ENCODE results near the gene KANTR. TPM values are rescaled to one million over a fixed set of nuclear protein-coding genes. Genes with fewer than 3 reads are reported as not detected.

Gene KANTR
- total and polyA plus RNA-seq, 9 of the 15 experiments (the other 6 are each of a cell fraction or from before 2014, with no cell fraction given), result 1.0 to 5.7 (median 3.4) TPM

GRCh38 chrX:53116101-53116500 lies 22.2 kb downstream of the KANTR start:
- WGBS (ENCODE audit: insufficient coverage, low coverage, missing lambda C conversion rate), result 38% methylated on average over 3 of the region's 3 CpGs
- CTCF ChIA-PET (ENCODE audit: low intra/inter-chr PET ratio), result no interaction called here
- Histone ChIP-seq H3K36me3 (ENCODE audit: control insufficient read depth, insufficient read depth, low read length) (no peaks in the 10 kb centered on the region), H3K4me3 (no peak overlapping the region), H3K9me1 (ENCODE audit: control insufficient read depth, insufficient read depth, low read length) (no peaks in the 10 kb centered on the region), H3K27me3 (ENCODE audit: control insufficient read depth in 2 of 2, insufficient read depth in 2 of 2, low read length in 2 of 2) (no peaks in the 10 kb centered on the region), H3K9ac (ENCODE audit: insufficient read depth in 1 of 2, low read depth in 2 of 2, low read length in 2 of 2) (no peak overlapping the region), H3K9me3 (replicated peaks; ENCODE audit: control insufficient read depth, insufficient read depth, low read depth, low read length) (no peaks in the 10 kb centered on the region), H3K4me2 (ENCODE audit: insufficient read depth, low read length) (no peak overlapping the region), H4K20me1 (replicated peaks; ENCODE audit: control insufficient read depth, insufficient read depth, low read length) (no peaks in the 10 kb centered on the region; the same call in 1 of the 2 replicates), H3K79me2 (ENCODE audit: control insufficient read depth, insufficient read depth, low read length) (no peaks in the 10 kb centered on the region), H3K4me1 (replicated peaks in 1 of 2; ENCODE audit: control insufficient read depth in 2 of 2, insufficient read depth in 2 of 2, low read length in 2 of 2) (peaks cover 0 to 5% of the 10 kb centered on the region in 2 experiments; a peak in 1 of 5 replicates), H2AFZ (ENCODE audit: low read depth, low read length) (no peak overlapping the region), H3K27ac (ENCODE audit: extremely low read depth, low read depth, low read length) (no peak overlapping the region)
- FAIRE-seq (no peak), DNase-seq (ENCODE audit: extremely low read depth in 1 of 4, low spot score in 3 of 4) (no peak), ATAC-seq (no peak)
- in situ Hi-C loops (cut with MboI), result no loop called here
- POLR2A ChIA-PET, result interaction anchor here (0.6 kb wide), 1 partner anchor 14 kb away, joined by 4 read pairs; no protein-coding TSS in a partner anchor
- TF ChIP-seq HEY1 (CRISPR knock-in tag; IDR thresholded peaks at IDR 0.05; ENCODE audit: borderline replicate concordance) (no peak), DIDO1 (tag; IDR thresholded peaks at IDR 0.05; ENCODE audit: low read depth) (no peak), SREBF1 (IDR thresholded peaks at IDR 0.05; ENCODE audit: borderline replicate concordance, low read depth, low read length) (no peak), ZNF785 (CRISPR knock-in tag; IDR thresholded peaks at IDR 0.05) (no peak), ZNF830 (CRISPR knock-in tag; IDR thresholded peaks at IDR 0.05) (no peak), KLF16 (IDR thresholded peaks at IDR 0.05) (no peak), ZC3H8 (IDR thresholded peaks at IDR 0.05) (no peak), ZKSCAN3 (CRISPR knock-in tag; IDR thresholded peaks at IDR 0.05) (no peak), CBFB (CRISPR knock-in tag; IDR thresholded peaks at IDR 0.05) (no peak), NR2C2 (CRISPR knock-in tag; IDR thresholded peaks at IDR 0.05) (no peak), NR2C2 (tag; IDR thresholded peaks at IDR 0.05) (no peak), LARP7 (IDR thresholded peaks at IDR 0.05) (no peak), DNMT1 (IDR thresholded peaks at IDR 0.05) (no peak), ETS2 (tag; IDR thresholded peaks at IDR 0.05; ENCODE audit: borderline replicate concordance, poor library complexity, severe bottlenecking) (no peak), ZNF766 (CRISPR knock-in tag; conservative IDR thresholded peaks at IDR 0.05) (no peak), NFE2 (IDR thresholded peaks at IDR 0.05; ENCODE audit: low read depth) (no peak)
- TF ChIP-seq, protein P1, sequence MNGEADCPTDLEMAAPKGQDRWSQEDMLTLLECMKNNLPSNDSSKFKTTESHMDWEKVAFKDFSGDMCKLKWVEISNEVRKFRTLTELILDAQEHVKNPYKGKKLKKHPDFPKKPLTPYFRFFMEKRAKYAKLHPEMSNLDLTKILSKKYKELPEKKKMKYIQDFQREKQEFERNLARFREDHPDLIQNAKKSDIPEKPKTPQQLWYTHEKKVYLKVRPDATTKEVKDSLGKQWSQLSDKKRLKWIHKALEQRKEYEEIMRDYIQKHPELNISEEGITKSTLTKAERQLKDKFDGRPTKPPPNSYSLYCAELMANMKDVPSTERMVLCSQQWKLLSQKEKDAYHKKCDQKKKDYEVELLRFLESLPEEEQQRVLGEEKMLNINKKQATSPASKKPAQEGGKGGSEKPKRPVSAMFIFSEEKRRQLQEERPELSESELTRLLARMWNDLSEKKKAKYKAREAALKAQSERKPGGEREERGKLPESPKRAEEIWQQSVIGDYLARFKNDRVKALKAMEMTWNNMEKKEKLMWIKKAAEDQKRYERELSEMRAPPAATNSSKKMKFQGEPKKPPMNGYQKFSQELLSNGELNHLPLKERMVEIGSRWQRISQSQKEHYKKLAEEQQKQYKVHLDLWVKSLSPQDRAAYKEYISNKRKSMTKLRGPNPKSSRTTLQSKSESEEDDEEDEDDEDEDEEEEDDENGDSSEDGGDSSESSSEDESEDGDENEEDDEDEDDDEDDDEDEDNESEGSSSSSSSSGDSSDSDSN (IDR thresholded peaks at IDR 0.05; ENCODE audit: borderline replicate concordance in 1 of 2, low read depth in 2 of 2, low read length in 2 of 2), result no peak
- TF ChIP-seq, protein P2, sequence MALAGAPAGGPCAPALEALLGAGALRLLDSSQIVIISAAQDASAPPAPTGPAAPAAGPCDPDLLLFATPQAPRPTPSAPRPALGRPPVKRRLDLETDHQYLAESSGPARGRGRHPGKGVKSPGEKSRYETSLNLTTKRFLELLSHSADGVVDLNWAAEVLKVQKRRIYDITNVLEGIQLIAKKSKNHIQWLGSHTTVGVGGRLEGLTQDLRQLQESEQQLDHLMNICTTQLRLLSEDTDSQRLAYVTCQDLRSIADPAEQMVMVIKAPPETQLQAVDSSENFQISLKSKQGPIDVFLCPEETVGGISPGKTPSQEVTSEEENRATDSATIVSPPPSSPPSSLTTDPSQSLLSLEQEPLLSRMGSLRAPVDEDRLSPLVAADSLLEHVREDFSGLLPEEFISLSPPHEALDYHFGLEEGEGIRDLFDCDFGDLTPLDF (CRISPR knock-in tag; IDR thresholded peaks at IDR 0.05), result no peak
- TF ChIP-seq, protein P3, sequence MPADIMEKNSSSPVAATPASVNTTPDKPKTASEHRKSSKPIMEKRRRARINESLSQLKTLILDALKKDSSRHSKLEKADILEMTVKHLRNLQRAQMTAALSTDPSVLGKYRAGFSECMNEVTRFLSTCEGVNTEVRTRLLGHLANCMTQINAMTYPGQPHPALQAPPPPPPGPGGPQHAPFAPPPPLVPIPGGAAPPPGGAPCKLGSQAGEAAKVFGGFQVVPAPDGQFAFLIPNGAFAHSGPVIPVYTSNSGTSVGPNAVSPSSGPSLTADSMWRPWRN (IDR thresholded peaks at IDR 0.05; ENCODE audit: low read depth), result no peak
- BruUV-seq (replicated peaks), result no TSS peak
- intact Hi-C loops (cut with micrococcal nuclease), result no loop called here

All from K562 (cell line).